Fibroblast of skin of right quadriceps (primary cell): ENCODE measurements around the gene PPP1R3G.
A peak's percentile ranks its signal among the peaks of the same experiment; 100 is the strongest.

Experiments
- DNase-seq: peaks from one replicate; pipeline ENCODE4 v3.0.0-alpha.2; 2013

Gene PPP1R3G

DNA sequence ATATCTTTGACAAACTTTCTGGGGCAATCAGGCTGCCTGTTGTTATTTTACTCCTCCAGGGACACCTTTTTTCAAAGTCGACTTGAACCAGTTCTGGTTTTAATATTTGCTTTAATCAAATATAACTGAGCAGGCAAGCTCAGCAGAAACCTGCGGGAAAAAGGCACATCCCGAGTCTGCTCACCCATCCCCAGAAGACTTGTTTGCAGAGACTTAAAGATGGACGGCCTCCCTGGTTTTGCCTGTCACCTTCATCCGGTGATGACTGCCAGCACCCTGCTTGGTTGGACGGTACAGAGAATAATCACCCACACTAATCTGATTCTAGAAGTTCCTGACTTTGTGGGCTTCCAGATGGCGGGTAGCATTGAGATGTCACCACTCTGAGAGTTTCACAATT lies 36.8 kb downstream of the PPP1R3G start:
- no peak for DNase-seq

DNA sequence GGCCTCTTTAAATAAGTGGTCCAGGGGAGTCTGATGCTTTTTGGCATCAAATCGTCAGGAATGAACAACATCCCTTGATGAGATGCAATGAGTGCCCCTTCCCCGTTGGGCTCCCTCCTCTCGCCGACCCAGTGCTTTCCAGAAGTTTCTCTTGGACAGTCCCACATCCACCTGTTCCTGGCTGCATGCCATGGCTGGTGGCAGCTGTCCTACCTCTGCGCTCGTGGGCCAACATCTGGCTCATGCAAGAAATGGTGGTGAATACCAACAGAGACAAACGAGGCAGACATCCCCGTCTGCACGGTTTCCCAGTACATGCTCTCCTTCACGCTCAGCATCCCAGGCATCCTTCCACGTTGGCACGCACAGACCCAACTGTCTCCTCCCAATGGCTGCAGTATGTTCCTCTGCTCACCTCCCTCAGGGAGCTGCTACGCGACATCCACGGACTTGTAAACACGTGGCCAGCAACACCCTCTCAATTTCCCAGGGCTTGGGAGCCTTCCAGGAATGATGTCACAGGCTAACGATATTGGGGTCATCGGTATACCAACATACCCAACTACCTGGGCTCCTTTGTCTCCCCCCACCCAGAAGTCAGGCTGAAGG lies 37.5 kb downstream of the PPP1R3G start:
- DNase-seq = no peak

DNA sequence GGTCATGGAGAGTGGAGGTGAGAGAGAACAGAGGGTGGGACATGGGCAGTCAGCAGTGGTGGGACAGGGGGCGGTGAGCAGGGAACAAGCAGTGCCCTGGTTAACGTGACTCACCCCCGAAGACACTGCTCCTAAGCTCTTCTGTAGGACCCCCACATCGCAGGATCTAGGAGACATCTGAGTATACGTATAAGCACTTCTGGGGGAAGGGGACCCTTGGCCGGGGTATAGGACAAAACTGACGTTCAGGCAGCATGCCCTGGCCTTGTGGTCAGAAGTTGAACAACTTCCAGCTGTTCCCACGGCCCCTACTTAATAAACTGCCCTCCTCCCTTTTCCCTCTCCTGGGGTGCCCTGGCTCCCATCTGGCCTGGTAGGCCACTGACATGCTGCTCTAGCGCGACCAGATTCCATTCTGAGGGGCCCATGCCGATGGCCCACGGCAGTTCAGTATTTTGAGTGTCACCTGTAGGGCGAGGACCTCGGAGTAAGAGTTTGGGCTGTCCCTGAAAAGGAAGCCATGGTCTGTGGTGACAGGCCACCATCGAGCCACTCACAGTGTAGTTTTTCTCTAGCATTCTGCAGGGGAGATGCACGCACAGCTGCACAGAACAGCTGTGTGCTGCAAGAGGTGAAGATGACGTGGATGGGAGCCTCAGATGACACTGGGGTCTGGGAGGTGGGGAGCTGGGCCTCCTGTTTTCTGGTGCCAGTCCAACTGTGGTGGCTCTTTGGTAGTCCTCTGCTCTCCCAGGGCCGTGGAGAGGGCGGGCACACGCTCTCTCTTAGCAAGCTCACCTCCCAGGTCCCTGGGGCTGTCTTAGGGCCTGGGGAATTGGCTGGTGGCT lies 38.4 kb downstream of the PPP1R3G start:
- no peak for DNase-seq

DNA sequence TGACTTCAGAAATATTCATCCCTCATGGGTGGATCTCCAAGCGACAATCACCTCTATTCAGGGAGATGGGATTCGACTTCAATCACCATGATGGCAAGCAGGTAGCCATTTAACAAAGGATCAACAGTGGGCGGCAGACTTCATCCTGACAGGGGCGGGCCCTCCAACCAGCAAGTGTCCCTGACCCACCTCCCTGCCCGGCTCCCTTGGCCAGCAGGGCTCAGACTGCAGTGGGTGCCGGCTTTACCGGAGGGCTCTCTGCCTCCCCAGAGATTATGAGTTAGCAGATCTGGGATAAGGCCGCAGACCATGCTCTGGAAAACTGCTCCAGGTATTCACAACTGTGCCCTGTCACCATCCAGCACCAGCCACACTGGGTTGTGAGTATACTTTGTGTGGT lies 39.4 kb downstream of the PPP1R3G start:
- no peak for DNase-seq

DNA sequence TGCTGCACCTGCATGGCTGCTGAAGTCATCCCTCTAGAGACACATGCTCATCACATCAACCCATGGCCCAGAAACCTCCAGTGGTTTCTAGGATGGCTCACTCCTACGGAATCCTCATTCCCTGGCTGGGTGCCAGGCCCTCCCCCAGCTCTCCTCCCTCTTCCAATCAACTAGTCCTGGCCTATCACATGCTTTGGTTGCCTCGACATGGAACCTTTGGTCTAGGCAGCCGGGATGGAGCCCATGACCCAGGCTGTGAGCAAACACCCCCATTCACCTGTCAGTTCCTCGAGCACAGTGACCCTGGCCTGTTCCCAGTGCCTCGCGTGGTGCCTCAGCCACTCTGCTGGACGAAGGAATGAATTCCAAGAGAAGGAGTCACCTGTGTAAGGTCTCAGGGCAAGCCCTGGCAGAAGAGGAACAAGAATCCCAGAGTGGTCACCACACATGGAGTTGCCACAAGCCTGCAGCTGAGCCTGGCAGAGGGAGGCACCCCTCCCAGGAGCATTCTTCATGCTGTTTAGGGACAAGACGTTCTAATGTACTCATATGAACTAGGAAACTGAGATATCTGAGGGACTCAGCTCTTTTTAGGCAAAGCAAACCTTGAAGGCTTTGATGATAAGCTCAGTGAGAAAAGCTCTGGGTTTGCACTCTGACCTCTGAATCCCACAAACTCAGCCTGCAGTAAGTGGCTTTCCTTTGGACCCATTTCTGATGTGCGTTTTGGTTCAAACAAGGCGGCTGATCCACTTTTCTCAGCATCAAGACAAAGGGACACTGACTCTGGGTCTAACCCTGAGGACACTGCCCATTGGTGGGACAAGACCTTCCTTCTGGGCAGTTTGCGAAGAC lies 40.2 kb downstream of the PPP1R3G start:
- peak; percentile 74 for DNase-seq

DNA sequence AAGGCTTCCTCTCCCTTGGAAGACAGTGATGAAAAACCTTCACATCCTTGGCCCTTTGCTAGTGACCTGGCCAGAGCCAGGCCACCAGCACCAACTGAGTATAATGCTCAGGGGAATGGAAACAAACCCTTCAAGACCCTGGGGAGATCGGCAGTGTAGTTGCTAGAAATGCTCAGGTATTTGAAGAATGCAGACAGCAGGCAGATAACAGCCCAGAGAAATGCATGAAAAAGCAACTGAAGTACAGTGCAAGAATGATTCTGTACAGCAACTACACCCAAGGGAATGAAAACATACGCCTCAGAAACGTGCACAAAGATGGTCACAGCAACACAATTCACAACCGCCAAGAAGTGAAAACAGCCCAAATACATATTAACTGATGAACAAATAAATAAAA lies 41.1 kb downstream of the PPP1R3G start:
- peak; percentile 60 for DNase-seq

DNA sequence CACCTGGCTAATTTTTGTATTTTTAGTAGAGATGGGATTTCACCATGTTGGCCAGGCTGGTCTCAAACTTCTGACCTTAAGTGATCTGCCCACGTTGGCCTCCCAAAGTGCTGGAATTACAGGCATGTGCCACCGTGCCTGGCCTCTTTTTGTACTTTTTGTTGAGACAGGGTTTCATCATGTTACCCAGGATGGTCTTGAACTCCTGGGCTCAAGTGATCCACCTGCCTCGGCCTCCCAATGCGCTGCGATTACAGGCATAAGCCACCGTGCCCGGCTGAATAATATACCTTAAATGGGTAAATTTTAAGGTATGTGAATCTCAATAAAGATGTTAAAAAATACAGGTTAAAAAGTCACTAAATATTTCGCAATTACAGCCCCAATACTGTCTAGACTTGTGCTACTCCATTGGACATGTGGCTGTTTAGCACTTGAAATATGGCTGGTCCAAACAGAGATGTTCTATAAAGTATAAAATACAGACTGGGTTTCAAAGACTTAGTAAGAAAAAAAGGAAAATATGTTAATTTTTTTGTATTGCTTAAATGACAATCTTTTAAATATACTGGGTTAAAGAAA lies 42.1 kb downstream of the PPP1R3G start:
- DNase-seq = no peak

DNA sequence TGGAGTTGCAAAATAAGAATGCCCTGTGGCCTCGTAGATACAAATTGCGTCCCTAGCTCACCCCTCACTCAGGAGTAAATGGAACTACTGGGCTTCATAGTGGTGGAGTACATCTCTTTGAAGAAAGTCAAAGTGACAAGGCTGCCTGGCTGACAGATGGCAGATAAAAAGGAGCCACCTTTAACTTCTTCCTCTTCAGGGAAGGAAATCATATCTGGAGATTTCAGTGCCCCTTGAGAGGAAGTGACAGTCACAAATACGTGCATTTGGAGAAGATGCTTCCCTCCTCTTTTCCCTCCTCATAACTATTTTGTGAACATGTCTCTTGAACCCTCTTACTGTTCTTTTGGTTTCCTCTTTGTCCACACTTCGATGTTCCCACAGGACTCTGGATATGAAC lies 43.2 kb downstream of the PPP1R3G start:
- no peak for DNase-seq

DNA sequence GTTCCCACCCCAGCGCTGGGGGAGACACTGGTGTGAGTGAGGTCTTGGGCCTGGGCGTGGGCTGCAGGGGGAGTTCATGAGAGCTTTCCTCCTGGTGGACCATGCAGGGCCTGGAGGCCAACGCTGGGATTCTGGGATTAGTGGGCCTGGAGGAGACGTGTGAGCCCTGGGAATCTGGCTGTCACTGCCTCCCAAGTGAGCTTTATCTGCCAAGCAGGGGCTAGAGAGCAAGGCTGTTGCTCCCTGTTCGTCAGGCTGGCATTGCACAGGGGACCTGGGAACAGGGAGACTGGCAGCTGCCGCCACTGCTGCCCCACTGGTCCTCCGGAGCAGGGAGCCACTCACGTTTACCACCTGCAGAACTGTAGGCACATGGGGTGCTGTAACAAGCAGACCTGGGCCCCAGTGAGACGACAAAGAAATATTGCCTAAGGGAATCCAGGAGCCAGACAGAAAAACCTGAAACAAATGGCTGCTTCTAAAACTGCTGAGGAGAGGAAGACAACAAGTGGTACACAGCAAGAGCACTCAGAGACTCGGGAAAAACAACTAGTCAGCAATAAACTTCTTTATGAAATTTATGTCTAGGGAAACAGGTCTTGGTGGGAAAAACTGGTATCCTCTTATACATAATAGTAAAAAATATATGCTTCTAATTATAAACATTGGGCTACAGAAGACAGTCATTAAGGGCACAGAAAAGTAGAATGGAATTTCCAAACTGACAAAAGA lies 45.2 kb downstream of the PPP1R3G start:
- DNase-seq = no peak

DNA sequence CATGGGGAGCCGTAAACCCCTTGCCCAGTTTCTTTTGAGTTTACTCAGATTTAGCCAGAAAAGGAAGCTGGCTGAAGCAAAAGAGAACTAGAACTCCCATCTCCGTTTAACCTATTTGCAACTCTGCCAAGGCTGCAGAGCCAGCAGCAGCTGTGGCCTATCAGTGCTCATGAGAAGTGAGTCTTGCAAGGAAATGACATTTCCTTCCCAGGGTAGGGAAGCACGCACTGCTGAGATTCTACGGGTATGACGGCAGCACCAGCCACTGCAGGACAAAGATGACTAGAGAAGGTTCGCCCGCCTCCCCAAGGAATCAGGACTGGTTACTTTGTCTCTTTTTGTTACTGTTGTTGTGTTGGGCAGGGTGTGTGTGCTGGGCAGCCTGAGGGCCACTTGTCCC lies 47.6 kb downstream of the PPP1R3G start:
- peak; percentile 74 for DNase-seq

DNA sequence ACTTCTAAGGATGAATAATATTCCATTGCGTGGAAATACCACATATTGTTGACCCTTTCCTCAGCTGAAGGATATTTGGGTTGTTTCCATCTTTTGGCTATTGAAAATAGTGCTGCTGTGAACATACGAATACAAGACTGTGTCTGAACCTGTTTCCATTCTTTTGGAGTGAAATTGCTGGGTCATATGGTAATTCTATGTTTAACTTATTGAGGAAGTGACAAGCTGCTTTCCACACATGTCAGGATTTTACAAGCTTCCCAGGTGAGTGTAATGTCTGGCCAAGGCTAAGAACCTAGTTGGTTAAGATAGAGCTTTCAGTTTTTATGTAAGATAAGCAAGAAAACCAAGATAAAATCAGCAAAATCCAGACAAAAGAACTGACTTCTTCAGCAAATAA lies 48.8 kb downstream of the PPP1R3G start:
- no peak for DNase-seq

DNA sequence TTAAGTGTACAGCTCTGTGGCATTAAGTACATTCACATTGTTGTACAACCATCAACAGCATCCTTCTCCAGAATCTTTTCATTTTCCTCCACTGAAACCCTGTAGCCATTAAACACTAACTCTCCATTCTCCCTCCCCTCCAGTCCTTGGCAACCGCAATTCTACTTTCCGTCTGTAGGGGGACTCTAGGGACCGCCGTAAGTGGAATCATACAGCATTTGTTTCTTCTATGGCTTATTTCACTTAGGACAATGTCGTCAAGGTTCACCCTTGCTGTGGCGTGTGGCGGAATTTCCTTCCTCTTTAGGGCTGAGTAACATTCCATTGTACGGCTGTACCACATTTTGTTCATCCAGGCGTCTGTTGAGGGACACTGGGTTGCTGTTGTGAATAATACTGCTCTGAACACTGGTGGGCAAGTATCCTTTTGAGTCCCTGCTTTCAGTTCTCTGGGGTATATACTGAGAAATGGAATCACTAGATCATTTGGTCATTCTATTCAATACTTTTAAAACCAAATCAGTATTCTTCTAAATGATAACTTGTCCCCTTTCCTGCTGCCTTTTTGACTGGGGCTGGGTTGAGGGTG lies 50.7 kb downstream of the PPP1R3G start:
- DNase-seq = peak; percentile 41

DNA sequence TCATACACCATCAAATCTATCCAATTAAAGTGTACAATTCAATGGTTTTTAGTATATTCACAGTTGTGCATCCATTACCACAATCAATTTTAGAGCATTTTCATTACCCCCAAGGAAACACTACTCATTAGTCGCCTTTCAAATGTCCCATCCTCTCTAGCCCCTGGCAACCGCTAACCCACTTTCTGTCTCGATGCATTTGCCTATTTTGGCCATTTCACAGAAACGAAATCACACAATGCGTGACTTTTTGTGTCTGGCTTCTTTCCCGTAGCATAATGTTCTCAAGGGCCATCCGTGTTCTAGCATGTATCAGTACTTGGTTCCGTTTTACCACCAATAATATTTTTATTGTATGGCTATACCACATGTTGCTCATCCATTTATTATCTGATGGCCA lies 51.7 kb downstream of the PPP1R3G start:
- no peak for DNase-seq
